Glutamatergic neuron (in vitro differentiated cells): Measurements from ENCODE around the gene TRAK1. TPM values are rescaled to one million over a fixed set of nuclear protein-coding genes. Genes with fewer than 3 reads are reported as not detected.

Experiments
- DNase-seq: peaks from one replicate; pipeline ENCODE4 v3.0.0; 2022
- H3K27ac Mint-ChIP-seq: one replicate; pipeline ENCODE4 v1.8.0; 2020; ENCODE audit warnings: mild to moderate bottlenecking, mixed read lengths, inconsistent platforms; ENCODE audit not compliant: unreplicated experiment
- H3K27me3 Mint-ChIP-seq: one replicate; pipeline ENCODE4 v1.8.0; 2020; ENCODE audit warnings: mild to moderate bottlenecking, moderate library complexity, mixed read lengths, inconsistent platforms; ENCODE audit not compliant: unreplicated experiment
- H3K36me3 Mint-ChIP-seq: one replicate; pipeline ENCODE4 v1.8.0; 2020; ENCODE audit warnings: mild to moderate bottlenecking, mixed read lengths, inconsistent platforms; ENCODE audit not compliant: unreplicated experiment
- H3K4me1 Mint-ChIP-seq: one replicate; pipeline ENCODE4 v1.8.0; 2020; ENCODE audit warnings: mild to moderate bottlenecking, low read depth, mixed read lengths, inconsistent platforms; ENCODE audit not compliant: unreplicated experiment
- H3K4me3 Mint-ChIP-seq: one replicate; pipeline ENCODE4 v1.8.0; 2020; ENCODE audit warnings: mild to moderate bottlenecking, mixed read lengths, inconsistent platforms; ENCODE audit not compliant: unreplicated experiment
- H3K9me3 Mint-ChIP-seq: one replicate; pipeline ENCODE4 v1.8.0; 2020; ENCODE audit warnings: mild to moderate bottlenecking, moderate library complexity, mixed read lengths, inconsistent platforms; ENCODE audit not compliant: unreplicated experiment
- total RNA-seq: library from RNA; stranded (reverse); fragmentation: NEBNext Ultra II Directional; extraction: Animal tissue kit (Norgen Biotek cat#: 25700); gene quantifications from one replicate; pipeline ENCODE4 v1.2.1, GENCODE V29; 2021; ENCODE audit not compliant: unreplicated experiment
- TF ChIP-seq, protein P1 (sequence below): fragments of 200-600 bp; sonication (generic); IDR thresholded peaks from one replicate; pipeline ENCODE4 v1.5.0; 2021; ENCODE audit not compliant: partially characterized antibody, unreplicated experiment

TRAK1 gene
- total RNA-seq, 1 donor from 2014 or later: 308 TPM

DNA sequence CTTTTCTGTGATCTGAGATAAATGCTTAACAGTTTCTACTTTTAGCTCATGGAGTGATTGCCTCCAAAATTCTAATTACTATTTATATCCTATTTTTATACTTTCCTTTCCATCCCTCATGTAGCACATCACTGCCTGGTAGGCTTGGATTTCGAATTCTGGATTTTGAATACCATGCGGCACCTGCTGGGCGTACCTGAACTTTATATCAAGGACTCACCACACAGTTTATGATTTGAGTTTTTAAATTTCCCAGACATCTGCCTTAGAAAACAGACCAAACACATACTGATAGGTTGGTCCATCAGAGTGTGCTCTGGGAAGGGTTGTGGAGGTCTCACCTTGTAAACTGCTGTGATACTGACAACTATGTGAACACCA, 6.4 kb downstream of the TRAK1 start:
- H3K36me3 Mint-ChIP-seq: no peaks in the 10 kb centered on the region
- no peak for DNase-seq
- H3K4me1 Mint-ChIP-seq: peaks cover 67% of the 10 kb centered on the region
- TF ChIP-seq, protein P1, sequence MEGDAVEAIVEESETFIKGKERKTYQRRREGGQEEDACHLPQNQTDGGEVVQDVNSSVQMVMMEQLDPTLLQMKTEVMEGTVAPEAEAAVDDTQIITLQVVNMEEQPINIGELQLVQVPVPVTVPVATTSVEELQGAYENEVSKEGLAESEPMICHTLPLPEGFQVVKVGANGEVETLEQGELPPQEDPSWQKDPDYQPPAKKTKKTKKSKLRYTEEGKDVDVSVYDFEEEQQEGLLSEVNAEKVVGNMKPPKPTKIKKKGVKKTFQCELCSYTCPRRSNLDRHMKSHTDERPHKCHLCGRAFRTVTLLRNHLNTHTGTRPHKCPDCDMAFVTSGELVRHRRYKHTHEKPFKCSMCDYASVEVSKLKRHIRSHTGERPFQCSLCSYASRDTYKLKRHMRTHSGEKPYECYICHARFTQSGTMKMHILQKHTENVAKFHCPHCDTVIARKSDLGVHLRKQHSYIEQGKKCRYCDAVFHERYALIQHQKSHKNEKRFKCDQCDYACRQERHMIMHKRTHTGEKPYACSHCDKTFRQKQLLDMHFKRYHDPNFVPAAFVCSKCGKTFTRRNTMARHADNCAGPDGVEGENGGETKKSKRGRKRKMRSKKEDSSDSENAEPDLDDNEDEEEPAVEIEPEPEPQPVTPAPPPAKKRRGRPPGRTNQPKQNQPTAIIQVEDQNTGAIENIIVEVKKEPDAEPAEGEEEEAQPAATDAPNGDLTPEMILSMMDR: no peak
- H3K4me3 Mint-ChIP-seq: no peak overlapping the region
- H3K9me3 Mint-ChIP-seq: peaks cover 31% of the 10 kb centered on the region
- peaks cover 20% of the 10 kb centered on the region for H3K27me3 Mint-ChIP-seq
- H3K27ac Mint-ChIP-seq: peak overlapping the region; percentile 60

DNA sequence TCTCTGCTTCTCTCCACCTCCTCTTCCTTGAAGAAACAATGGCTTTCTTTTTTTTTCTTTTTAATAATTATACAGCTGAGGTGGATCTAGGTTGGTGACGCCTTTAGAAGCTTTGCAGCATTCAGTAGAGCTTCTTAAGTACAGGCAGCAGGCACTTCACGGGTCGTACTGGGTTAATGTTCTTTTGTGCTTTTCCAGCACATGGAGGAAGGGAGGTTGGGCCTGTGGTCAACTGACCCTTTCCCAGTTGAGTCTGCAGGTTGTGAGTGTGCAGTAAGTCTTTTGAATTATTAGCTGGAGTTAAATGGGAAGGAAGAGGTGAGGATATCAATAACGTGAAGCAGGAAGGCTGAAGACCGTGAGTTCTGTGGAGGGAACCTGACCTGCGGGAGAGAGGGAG, 7.0 kb downstream of the TRAK1 start:
- Mint-ChIP-seq H3K4me3 (peak overlapping the region; percentile 55), H3K36me3 (no peaks in the 10 kb centered on the region), H3K9me3 (peaks cover 36% of the 10 kb centered on the region), H3K4me1 (peaks cover 70% of the 10 kb centered on the region), H3K27ac (peak overlapping the region; percentile 88), H3K27me3 (peaks cover 23% of the 10 kb centered on the region)
- TF ChIP-seq, protein P1: no peak
- DNase-seq: no peak

DNA sequence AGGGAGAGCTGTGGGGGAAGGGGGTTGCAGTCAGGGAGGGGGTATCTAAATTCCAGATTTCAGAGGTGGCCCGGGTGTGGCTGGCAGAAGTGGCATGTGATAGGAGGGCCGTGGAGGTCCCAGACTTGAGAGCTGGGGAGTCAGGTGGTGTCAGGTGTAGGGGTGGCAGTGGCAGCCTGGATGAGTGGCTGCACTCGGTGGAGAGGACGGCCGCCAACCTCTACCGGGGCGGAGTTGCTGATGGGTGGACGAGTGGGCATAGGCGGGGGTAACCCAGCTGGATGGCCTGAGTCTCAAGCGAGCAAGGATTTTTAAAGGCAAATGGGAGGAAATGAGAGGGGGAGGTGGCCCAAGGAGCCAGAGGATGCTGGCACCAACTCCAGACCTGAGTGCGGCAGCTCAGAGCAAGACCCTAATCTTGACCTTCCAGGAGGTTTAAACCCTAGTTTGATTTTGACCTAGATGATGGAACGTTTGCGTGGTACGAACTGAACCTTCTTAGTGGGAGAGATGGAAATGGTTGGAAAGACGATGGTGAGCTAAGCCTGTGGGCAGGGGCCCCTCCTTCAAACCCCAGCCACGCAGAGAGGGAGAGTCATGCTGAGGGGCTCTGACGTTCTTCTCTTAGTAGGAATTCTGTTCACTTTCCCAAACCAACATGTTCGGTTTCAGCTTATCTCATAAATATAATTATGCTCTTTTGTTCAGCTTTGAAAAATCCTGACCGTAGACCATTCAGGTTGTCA, 8.0 kb downstream of the TRAK1 start:
- H3K4me1 Mint-ChIP-seq: peaks cover 67% of the 10 kb centered on the region
- H3K4me3 Mint-ChIP-seq: peak overlapping the region; percentile 58
- no peak for DNase-seq
- TF ChIP-seq, protein P1: no peak
- peaks cover 35% of the 10 kb centered on the region for H3K9me3 Mint-ChIP-seq
- H3K27ac Mint-ChIP-seq: peak overlapping the region; percentile 53
- H3K27me3 Mint-ChIP-seq: peaks cover 23% of the 10 kb centered on the region
- no peaks in the 10 kb centered on the region for H3K36me3 Mint-ChIP-seq

DNA sequence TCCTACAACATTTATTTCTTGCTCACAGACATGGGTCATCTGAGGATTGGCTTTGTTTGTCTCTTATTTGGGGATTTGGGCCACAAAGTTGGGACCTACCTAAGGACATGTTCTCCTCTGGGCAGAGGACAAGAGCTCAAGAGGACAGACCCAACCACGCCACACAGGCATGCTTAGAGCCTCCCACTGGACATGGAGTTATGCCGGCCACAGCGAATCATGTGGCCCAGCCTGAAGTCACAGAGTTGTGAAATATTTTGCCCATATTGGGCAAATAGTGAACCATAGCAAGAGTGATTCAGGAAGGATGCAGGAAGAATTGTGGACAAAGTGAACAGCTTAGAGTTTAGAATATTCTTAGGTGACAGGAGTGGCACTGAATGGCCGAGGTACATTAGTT, 9.9 kb downstream of the TRAK1 start:
- Mint-ChIP-seq H3K4me1 (peaks cover 55% of the 10 kb centered on the region), H3K4me3 (no peak overlapping the region), H3K27ac (peak overlapping the region; percentile 12), H3K9me3 (peaks cover 38% of the 10 kb centered on the region), H3K27me3 (peaks cover 22% of the 10 kb centered on the region), H3K36me3 (peaks cover 7% of the 10 kb centered on the region)
- no peak for DNase-seq
- TF ChIP-seq, protein P1: no peak

DNA sequence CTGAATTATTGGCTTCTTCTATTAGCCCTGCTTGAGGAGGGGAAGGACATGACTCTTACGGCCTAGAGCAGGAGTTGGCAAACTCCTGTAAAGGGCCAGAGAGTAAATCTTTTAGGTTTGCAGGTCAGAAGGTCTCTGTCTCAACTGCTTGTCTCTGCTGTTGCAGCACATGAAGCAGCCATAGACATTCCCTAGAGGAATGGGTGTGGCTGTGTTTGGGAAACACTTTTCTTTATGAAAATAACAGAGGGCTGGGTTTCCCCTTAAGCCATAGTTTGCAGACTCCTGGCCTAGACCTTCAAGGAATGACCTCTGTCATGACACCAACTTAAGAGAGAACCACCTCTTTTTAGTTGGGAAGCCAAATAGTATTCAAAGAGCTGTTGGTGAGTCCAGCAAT, 10.3 kb downstream of the TRAK1 start:
- DNase-seq: no peak
- TF ChIP-seq, protein P1: no peak
- Mint-ChIP-seq H3K9me3 (peaks cover 34% of the 10 kb centered on the region), H3K27me3 (peaks cover 20% of the 10 kb centered on the region), H3K4me3 (no peak overlapping the region), H3K4me1 (peaks cover 52% of the 10 kb centered on the region), H3K27ac (peak overlapping the region; percentile 12), H3K36me3 (peaks cover 7% of the 10 kb centered on the region)
